IMR-90 (cell line): ENCODE results near the gene ACIN1. TPM values are rescaled to one million over a fixed set of nuclear protein-coding genes. Genes with fewer than 3 reads are reported as not detected.

Experiments
- ATAC-seq: fragments of 200-7000 bp; cut with Tn5 transposase; 2 replicates; pipeline ENCODE4 v1.9.1; 2020; ENCODE audit warnings: low read depth, mild to moderate bottlenecking, moderate library complexity
- BruUV-seq: library from RNA; stranded (reverse); fragments of 400-500 nt; replicated peaks from 2 replicates; lab custom pipeline; 2021; lab: Mats Ljungman, UMichigan
- CTCF ChIA-PET: fragments of 300-600 bp; formaldehyde crosslinking; extraction: SDS; loops from one replicate; lab custom pipeline; 2021; ENCODE audit warnings: antibody characterized with exemption; lab: Yijun Ruan, JAX
- POLR2A ChIA-PET: fragments of 300-600 bp; sonication (Branson Sonifier 250); formaldehyde crosslinking; loops from one replicate; lab custom pipeline; 2022; ENCODE audit warnings: antibody characterized with exemption; ENCODE audit not compliant: unreplicated experiment; lab: Charles Lee
- DNase-seq: peaks from one replicate; pipeline ENCODE4 v3.0.0; 2013
- H2AFZ ChIP-seq: replicated peaks from 2 replicates; pipeline ENCODE3; 2013; ENCODE audit warnings: low read length, mild to moderate bottlenecking; ENCODE audit not compliant: poor library complexity
- H2AK5ac ChIP-seq: 2 replicates; pipeline ENCODE4 v1.6.1; 2013; ENCODE audit warnings: low read depth, low read length, inconsistent platforms
- H2AK9ac ChIP-seq: replicated peaks from 2 replicates; pipeline ENCODE3; 2013; ENCODE audit warnings: mild to moderate bottlenecking, low read depth, low read length, moderate library complexity; ENCODE audit not compliant: poor library complexity
- H2BK120ac ChIP-seq: 2 replicates; pipeline ENCODE4 v1.6.1; 2013; ENCODE audit warnings: low read depth, low read length, inconsistent platforms
- H2BK15ac ChIP-seq: 3 replicates; pipeline ENCODE4 v1.6.1; 2013; ENCODE audit warnings: low read depth, low read length, inconsistent platforms
- H2BK20ac ChIP-seq: 2 replicates; pipeline ENCODE4 v1.6.1; 2013; ENCODE audit warnings: low read depth, mild to moderate bottlenecking, inconsistent platforms, low read length, moderate library complexity
- H2BK5ac ChIP-seq: 2 replicates; pipeline ENCODE4 v1.6.1; 2013; ENCODE audit warnings: mild to moderate bottlenecking, low read depth, low read length, inconsistent platforms; ENCODE audit not compliant: poor library complexity, severe bottlenecking
- H3K14ac ChIP-seq: replicated peaks from 2 replicates; pipeline ENCODE4 v1.6.1; 2013; ENCODE audit warnings: low read depth, low read length, inconsistent platforms
- H3K18ac ChIP-seq: 2 replicates; pipeline ENCODE4 v1.6.1; 2013; ENCODE audit warnings: low read depth, low read length, control low read depth
- H3K23ac ChIP-seq: 2 replicates; pipeline ENCODE4 v1.6.1; 2013; ENCODE audit warnings: low read depth, low read length, inconsistent platforms
- H3K27ac ChIP-seq: 2 replicates; pipeline ENCODE4 v1.5.1; 2013; ENCODE audit warnings: mild to moderate bottlenecking, control low read depth, low read length; ENCODE audit not compliant: insufficient read depth
- H3K27me3 ChIP-seq: 2 replicates; pipeline ENCODE4 v1.6.1; 2013; ENCODE audit warnings: low read length; ENCODE audit not compliant: control insufficient read depth, insufficient read depth
- H3K36me3 ChIP-seq: 2 replicates; pipeline ENCODE4 v1.6.1; 2013; ENCODE audit warnings: low read length, mixed read lengths; ENCODE audit not compliant: control insufficient read depth, insufficient read depth
- H3K4ac ChIP-seq: 2 replicates; pipeline ENCODE4 v1.6.1; 2013; ENCODE audit warnings: low read depth, low read length, inconsistent platforms
- H3K4me1 ChIP-seq: 2 replicates; pipeline ENCODE4 v1.6.1; 2013; ENCODE audit warnings: low read length, mixed read lengths; ENCODE audit not compliant: control insufficient read depth, insufficient read depth
- H3K4me2 ChIP-seq: 2 replicates; pipeline ENCODE4 v1.6.1; 2013; ENCODE audit warnings: low read depth, mild to moderate bottlenecking, control low read depth, low read length, moderate library complexity
- H3K4me3 ChIP-seq: 2 replicates; pipeline ENCODE4 v1.5.1; 2013; ENCODE audit warnings: low read depth, mild to moderate bottlenecking, control low read depth, low read length, moderate library complexity; ENCODE audit not compliant: insufficient read depth
- H3K56ac ChIP-seq: 2 replicates; pipeline ENCODE4 v1.6.1; 2013; ENCODE audit warnings: low read length, inconsistent platforms; ENCODE audit not compliant: insufficient read depth; ENCODE audit errors: extremely low read depth
- H3K79me1 ChIP-seq, 2 experiments: 2 replicates each; pipeline ENCODE4 v1.6.1; 2013; ENCODE audit warnings: low read length in 2 of 2, inconsistent platforms in 1 of 2, low read depth in 1 of 2
- H3K9ac ChIP-seq: 2 replicates; pipeline ENCODE4 v1.6.1; 2013; ENCODE audit warnings: low read depth, low read length, control low read depth
- H3K9me1 ChIP-seq: 2 replicates; pipeline ENCODE4 v1.6.1; 2013; ENCODE audit warnings: low read length, inconsistent platforms; ENCODE audit not compliant: insufficient read depth
- H3K9me3 ChIP-seq: 2 replicates; pipeline ENCODE4 v1.6.1; 2013; ENCODE audit warnings: low read length; ENCODE audit not compliant: control insufficient read depth, insufficient read depth
- H4K20me1 ChIP-seq: 2 replicates; pipeline ENCODE4 v1.6.1; 2013; ENCODE audit warnings: low read length, inconsistent platforms; ENCODE audit not compliant: insufficient read depth
- H4K5ac ChIP-seq: 2 replicates; pipeline ENCODE4 v1.6.1; 2013; ENCODE audit warnings: mild to moderate bottlenecking, low read depth, low read length, control low read depth
- H4K8ac ChIP-seq, 2 experiments: 2 replicates each; pipeline ENCODE4 v1.6.1; 2013; ENCODE audit warnings: low read depth in 2 of 2, low read length in 2 of 2, control low read depth in 1 of 2, inconsistent platforms in 1 of 2
- H4K91ac ChIP-seq: 2 replicates; pipeline ENCODE4 v1.6.1; 2013; ENCODE audit warnings: low read depth, low read length, inconsistent platforms; ENCODE audit not compliant: insufficient read depth
- CEBPB ChIP-seq: IDR thresholded peaks from 2 replicates; pipeline ENCODE4 v1.6.1; 2012; ENCODE audit warnings: low read depth, low read length, improper control_type of control experiment
- RFX5 ChIP-seq: IDR thresholded peaks from 2 replicates; pipeline ENCODE4 v1.8.0; 2012; ENCODE audit warnings: low read depth, mild to moderate bottlenecking, low read length, moderate library complexity
- WGBS, 2 experiments: methylation state at CpG; one replicate each; pipeline versions ENCODE4 v1.1.5 to v1.1.7; 2013; ENCODE audit warnings: missing lambda C conversion rate in 2 of 2; ENCODE audit not compliant: insufficient read length in 1 of 2; ENCODE audit errors: extremely low coverage in 2 of 2; 5-methylcytosine and 5-hydroxymethylcytosine counted together
- dilution Hi-C: fragments of 300-500 bp; cut with HindIII; formaldehyde crosslinking; loops from one replicate; pipeline ENCODE4 v1.14.3; 2018; ENCODE audit warnings: low sequenced_read_pairs; ENCODE audit not compliant: unreplicated experiment
- in situ Hi-C: fragments of 300-500 bp; cut with MboI; formaldehyde crosslinking; loops from 3 replicates; pipeline ENCODE4 v1.14.3; 2019; ENCODE audit warnings: low sequenced_read_pairs, inconsistent platforms, mixed read lengths
- intact Hi-C: fragments of 100-400 bp; cut with micrococcal nuclease; formaldehyde crosslinking; loops from 2 replicates; pipeline ENCODE4 v1.10.0; 2022
- polyA plus RNA-seq, 3 experiments: library from polyadenylated mRNA; depleted of rRNA; stranded (reverse); fragments of >200 nt; gene quantifications; 2 replicates each; pipeline ENCODE4 v1.2.3, GENCODE V29; 2012; ENCODE audit warnings: low replicate concordance in 1 of 3
- total RNA-seq: library from RNA; depleted of rRNA; stranded (reverse); fragments of >200 nt; gene quantifications from 2 replicates; pipeline ENCODE4 v1.2.3, GENCODE V29; 2012

Gene ACIN1
- total and polyA plus RNA-seq, 2 of the 4 experiments (the other 2 are of a cell fraction), result 73.8 to 185 TPM

DNA sequence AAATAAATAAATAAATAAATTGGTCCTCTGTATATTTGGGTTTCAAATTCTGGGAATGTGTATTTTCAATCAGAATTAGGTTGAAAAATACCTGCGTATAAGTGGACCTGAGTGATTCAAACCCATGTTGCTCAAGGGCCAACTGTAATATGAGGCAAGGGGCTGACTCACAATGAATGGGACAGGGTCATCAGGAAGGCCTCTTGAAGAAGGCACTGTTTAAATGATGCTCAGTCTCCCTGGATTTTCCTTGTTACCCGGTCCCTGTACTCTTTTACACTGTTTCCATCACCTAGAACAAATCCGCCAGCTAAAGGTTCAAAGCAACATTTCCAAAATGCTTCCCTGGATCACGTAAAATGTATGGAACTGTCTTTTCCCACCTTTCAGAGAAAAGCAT, 64.0 kb downstream of the ACIN1 start:
- no peak overlapping the region for H4K5ac ChIP-seq
- no peak overlapping the region for H2BK120ac ChIP-seq
- no peak overlapping the region for H3K14ac ChIP-seq
- no peak overlapping the region for H2AK5ac ChIP-seq
- H2BK20ac ChIP-seq, result no peak overlapping the region
- peaks cover 6% of the 10 kb centered on the region; the same call in 1 of the 2 replicates for H3K9me1 ChIP-seq
- H3K4ac ChIP-seq, result no peak overlapping the region
- H4K91ac ChIP-seq, result no peak overlapping the region
- no peak overlapping the region for H2AK9ac ChIP-seq
- DNase-seq, result peak; percentile 40
- H3K4me3 ChIP-seq, result no peak overlapping the region
- H3K9ac ChIP-seq, result no peak overlapping the region
- peaks cover 18% of the 10 kb centered on the region for H3K36me3 ChIP-seq
- H3K56ac ChIP-seq, result no peak overlapping the region
- dilution Hi-C loops (no loop called here), intact Hi-C loops (no loop called here), in situ Hi-C loops (no loop called here)
- no TSS peak for BruUV-seq
- WGBS, 2 experiments, result 100% methylated on average over 3 of the region's 4 CpGs; no CpG with 5 or more reads in 1 of the 2 experiments
- H3K4me2 ChIP-seq, result no peak overlapping the region
- ATAC-seq, result no peak
- no peak overlapping the region for H3K23ac ChIP-seq
- peaks cover 8% of the 10 kb centered on the region for H3K4me1 ChIP-seq
- peak; percentile 66 for TF ChIP-seq CEBPB
- no peak for TF ChIP-seq RFX5
- CTCF ChIA-PET, result no interaction called here
- no peak overlapping the region for H2AFZ ChIP-seq
- no peak overlapping the region for H4K8ac ChIP-seq
- POLR2A ChIA-PET, result no interaction called here
- H3K18ac ChIP-seq, result no peak overlapping the region
- no peak overlapping the region for H2BK15ac ChIP-seq
- no peaks in the 10 kb centered on the region for H3K9me3 ChIP-seq
- H2BK5ac ChIP-seq, result no peak overlapping the region
- H3K27ac ChIP-seq, result no peak overlapping the region
- H4K20me1 ChIP-seq, result peaks cover 8% of the 10 kb centered on the region
- H3K79me1 ChIP-seq, result peaks cover 29 to 45% of the 10 kb centered on the region in 2 experiments
- H3K27me3 ChIP-seq, result no peaks in the 10 kb centered on the region
